Endothelial cell of umbilical vein (primary cell): ENCODE data around the gene B4GALNT4. TPM values are rescaled to one million over a fixed set of nuclear protein-coding genes. Genes with fewer than 3 reads are reported as not detected.

Experiments
- BruUV-seq: library from RNA; stranded (reverse); fragments of 400-500 nt; replicated peaks from 2 replicates; lab custom pipeline; 2021; lab: Mats Ljungman, UMichigan
- CTCF ChIA-PET: fragments of 300-600, 350-600 bp; sonication (Branson Sonifier 250); formaldehyde crosslinking; loops from one replicate; lab custom pipeline; 2021; ENCODE audit warnings: antibody characterized with exemption, inconsistent platforms; lab: Charles Lee
- POLR2A ChIA-PET: fragments of 300-600, 350-600 bp; sonication (Branson Sonifier 250); formaldehyde crosslinking; loops from one replicate; lab custom pipeline; 2021; ENCODE audit warnings: antibody characterized with exemption, inconsistent platforms; lab: Charles Lee
- DNase-seq: peaks from one replicate; pipeline ENCODE4 v3.0.0-alpha.2; 2011; ENCODE audit warnings: low read depth, low spot score
- FAIRE-seq: peaks from 2 replicates; lab custom pipeline; 2011; peaks lifted over from hg19 to GRCh38; lab: Jason Lieb, UNC
- H2AFZ ChIP-seq: 2 replicates; pipeline ENCODE4 v1.6.0; 2012; ENCODE audit warnings: low read depth, low read length, control low read depth, inconsistent platforms
- H3K27ac ChIP-seq: 2 replicates; pipeline ENCODE4 v1.5.1; 2011; ENCODE audit warnings: low read depth, mild to moderate bottlenecking, control low read depth, low read length, moderate library complexity; ENCODE audit not compliant: insufficient read depth
- H3K27me3 ChIP-seq, 2 experiments: 2 replicates each; pipeline versions ENCODE4 v1.6.0 to v1.6.1; 2011; ENCODE audit warnings: low read length in 2 of 2, mixed read lengths in 1 of 2; ENCODE audit not compliant: control insufficient read depth in 2 of 2, insufficient read depth in 2 of 2
- H3K36me3 ChIP-seq, 2 experiments: 2 replicates in 1 of 2; 3 replicates in 1 of 2; pipeline ENCODE4 v1.5.1; 2011; ENCODE audit warnings: low read length in 2 of 2, mild to moderate bottlenecking in 1 of 2, moderate library complexity in 1 of 2; ENCODE audit not compliant: control insufficient read depth in 2 of 2, insufficient read depth in 2 of 2; ENCODE audit errors: extremely low read depth in 1 of 2
- H3K4me1 ChIP-seq: 3 replicates; pipeline ENCODE4 v1.5.1; 2011; ENCODE audit warnings: mild to moderate bottlenecking, low read length; ENCODE audit not compliant: control insufficient read depth, insufficient read depth; ENCODE audit errors: extremely low read depth
- H3K4me2 ChIP-seq: 2 replicates; pipeline ENCODE4 v1.6.1; 2011; ENCODE audit warnings: low read length, control low read depth, mixed read lengths; ENCODE audit not compliant: insufficient read depth
- H3K4me3 ChIP-seq, 3 experiments: fragments of 200-600 bp in 1 of 3; sonication (generic), shearing (Covaris generic) in 1 of 3; replicated peaks in 1 of 3; 2 replicates each; pipeline ENCODE4 v1.5.1; 2011 to 2016; ENCODE audit warnings: control low read depth in 3 of 3, low read length in 3 of 3, mild to moderate bottlenecking in 2 of 3, inconsistent platforms in 1 of 3, low read depth in 1 of 3, moderate library complexity in 1 of 3; ENCODE audit not compliant: insufficient read depth in 1 of 3
- H3K79me2 ChIP-seq: 2 replicates; pipeline ENCODE4 v1.6.0; 2012; ENCODE audit warnings: low read length, inconsistent platforms; ENCODE audit not compliant: control insufficient read depth, insufficient read depth
- H3K9ac ChIP-seq: replicated peaks from 2 replicates; pipeline ENCODE3; 2011; ENCODE audit warnings: low read length, control low read depth; ENCODE audit not compliant: insufficient read depth; ENCODE audit errors: extremely low read depth
- H3K9me1 ChIP-seq: replicated peaks from 3 replicates; pipeline ENCODE4 v1.6.0; 2011; ENCODE audit warnings: mild to moderate bottlenecking, low read length; ENCODE audit not compliant: control insufficient read depth, insufficient read depth; ENCODE audit errors: extremely low read depth
- H3K9me3 ChIP-seq: replicated peaks from 2 replicates; pipeline ENCODE4 v1.5.1; 2012; ENCODE audit warnings: low read length, inconsistent platforms; ENCODE audit not compliant: control insufficient read depth, insufficient read depth
- H4K20me1 ChIP-seq: replicated peaks from 2 replicates; pipeline ENCODE3; 2011; ENCODE audit warnings: mild to moderate bottlenecking, low read length; ENCODE audit not compliant: control insufficient read depth, insufficient read depth; ENCODE audit errors: extremely low read depth
- EZH2 ChIP-seq: IDR thresholded peaks from 2 replicates; pipeline ENCODE4 v1.6.1; 2012; ENCODE audit warnings: borderline replicate concordance, low read depth, mild to moderate bottlenecking, moderate library complexity, low read length, inconsistent platforms; ENCODE audit not compliant: severe bottlenecking
- FOS ChIP-seq: IDR thresholded peaks from 2 replicates; pipeline ENCODE4 v1.6.1; 2011; ENCODE audit warnings: mild to moderate bottlenecking, low read length, moderate library complexity, borderline replicate concordance; ENCODE audit not compliant: insufficient read depth
- GATA2 ChIP-seq: IDR thresholded peaks from 2 replicates; pipeline ENCODE4 v1.7.0; 2011; ENCODE audit warnings: low read depth, mild to moderate bottlenecking, moderate library complexity, mixed read lengths, low read length; ENCODE audit not compliant: insufficient read length, insufficient read depth
- JUN ChIP-seq: IDR thresholded peaks from 2 replicates; pipeline ENCODE4 v1.6.1; 2011; ENCODE audit warnings: borderline replicate concordance, low read depth; ENCODE audit not compliant: insufficient read length, insufficient read depth
- MYC ChIP-seq: IDR thresholded peaks from one replicate; pipeline ENCODE4 v1.6.1; 2011; ENCODE audit warnings: mild to moderate bottlenecking, low read depth, low read length
- POLR2A ChIP-seq: IDR thresholded peaks from 2 replicates; pipeline ENCODE4 v1.6.1; 2012; ENCODE audit warnings: low read depth, mild to moderate bottlenecking, control low read depth, low read length
- POLR2AphosphoS5 ChIP-seq: IDR thresholded peaks from 2 replicates; pipeline ENCODE4 v1.6.1; 2012; ENCODE audit warnings: low read depth, mild to moderate bottlenecking, control low read depth, low read length, moderate library complexity; ENCODE audit not compliant: insufficient read depth
- dilution Hi-C: fragments of 300-500 bp; cut with MboI; formaldehyde crosslinking; loops from one replicate; pipeline ENCODE4 v1.15.0; 2019; ENCODE audit warnings: low sequenced_read_pairs; ENCODE audit not compliant: extremely low pct_ligation_motif_present
- intact Hi-C: fragments of 100-400 bp; cut with micrococcal nuclease; formaldehyde crosslinking; loops from one replicate; pipeline ENCODE4 v1.10.0; 2022
- polyA plus RNA-seq, 4 experiments: library from polyadenylated mRNA; depleted of rRNA in 3 of 4; stranded (reverse) in 3 of 4; unstranded in 1 of 4; fragments of >200 nt; gene quantifications; 2 replicates each; pipeline versions ENCODE4 v1.2.1 to v1.2.3, GENCODE V29; 2011 to 2012; ENCODE audit warnings: missing spikeins in 1 of 4
- total RNA-seq: library from RNA; stranded (reverse); gene quantifications from 2 replicates; pipeline ENCODE4 v1.2.3, GENCODE V29; 2021
- TF ChIP-seq, protein P1 (sequence below), 2 donors: IDR thresholded peaks; 1 replicate in 1 of 2; 2 replicates in 1 of 2; pipeline ENCODE4 v1.5.1; 2011; ENCODE audit warnings: low read length in 2 of 2, mild to moderate bottlenecking in 2 of 2, moderate library complexity in 2 of 2, control low read depth in 1 of 2, inconsistent platforms in 1 of 2, low read depth in 1 of 2; ENCODE audit not compliant: insufficient read depth in 1 of 2; ENCODE audit errors: extremely low read depth in 1 of 2
- TF ChIP-seq, protein P2 (sequence below): IDR thresholded peaks from 2 replicates; pipeline ENCODE4 v1.6.1; 2011; ENCODE audit not compliant: insufficient read depth, insufficient read length

Gene B4GALNT4
- total and polyA plus RNA-seq, 2 donors (not counting 3 experiments of a cell fraction or from before 2014, with no cell fraction given): 9.2 to 9.6 TPM

DNA sequence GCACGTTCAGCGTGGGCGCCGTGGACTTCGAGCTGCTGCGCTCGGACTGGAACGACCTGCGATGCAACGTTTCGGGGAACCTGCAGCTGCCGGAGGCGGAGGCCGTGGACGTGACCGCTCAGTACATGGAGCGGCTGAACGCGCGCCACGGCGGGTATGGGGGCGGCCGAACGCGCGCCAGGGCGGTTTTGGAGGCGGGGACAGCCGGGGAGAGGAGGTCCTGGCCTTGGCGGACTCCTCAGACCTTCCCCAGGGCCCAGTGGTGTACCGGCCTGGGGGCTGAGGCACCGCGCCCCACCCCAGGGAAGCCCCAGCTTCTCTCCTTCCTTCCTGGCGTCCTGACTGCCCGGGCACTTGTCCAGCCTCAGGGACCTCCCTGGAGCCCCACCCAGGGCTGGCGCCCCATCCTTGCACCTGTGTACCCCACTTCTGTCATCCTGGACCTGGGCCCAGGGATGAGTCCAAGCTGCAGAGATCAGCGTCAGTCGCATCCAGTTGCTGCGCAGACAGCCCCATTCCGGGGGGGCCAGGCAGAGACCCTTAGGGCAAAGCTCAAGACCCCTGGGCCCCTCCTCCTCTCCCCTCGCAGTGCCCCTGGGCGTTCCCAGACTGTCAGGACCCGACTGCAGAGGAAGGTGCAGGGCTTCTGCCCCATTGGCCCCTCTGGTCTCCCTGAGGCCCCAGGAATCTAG is 8.0 kb downstream of the B4GALNT4 start:
- Histone ChIP-seq H3K4me1 (no peaks in the 10 kb centered on the region), H3K9me3 (no peaks in the 10 kb centered on the region), H3K4me3 (no peak overlapping the region), H3K36me3 (no peaks in the 10 kb centered on the region), H4K20me1 (no peaks in the 10 kb centered on the region), H3K79me2 (no peaks in the 10 kb centered on the region), H3K27me3 (no peaks in the 10 kb centered on the region), H3K9ac (no peak overlapping the region), H3K4me2 (no peak overlapping the region), H3K9me1 (no peaks in the 10 kb centered on the region), H3K27ac (no peak overlapping the region), H2AFZ (no peak overlapping the region)
- no TSS peak for BruUV-seq
- TF ChIP-seq POLR2A: no peak
- no peak for TF ChIP-seq FOS
- no peak for TF ChIP-seq JUN
- TF ChIP-seq, protein P1, sequence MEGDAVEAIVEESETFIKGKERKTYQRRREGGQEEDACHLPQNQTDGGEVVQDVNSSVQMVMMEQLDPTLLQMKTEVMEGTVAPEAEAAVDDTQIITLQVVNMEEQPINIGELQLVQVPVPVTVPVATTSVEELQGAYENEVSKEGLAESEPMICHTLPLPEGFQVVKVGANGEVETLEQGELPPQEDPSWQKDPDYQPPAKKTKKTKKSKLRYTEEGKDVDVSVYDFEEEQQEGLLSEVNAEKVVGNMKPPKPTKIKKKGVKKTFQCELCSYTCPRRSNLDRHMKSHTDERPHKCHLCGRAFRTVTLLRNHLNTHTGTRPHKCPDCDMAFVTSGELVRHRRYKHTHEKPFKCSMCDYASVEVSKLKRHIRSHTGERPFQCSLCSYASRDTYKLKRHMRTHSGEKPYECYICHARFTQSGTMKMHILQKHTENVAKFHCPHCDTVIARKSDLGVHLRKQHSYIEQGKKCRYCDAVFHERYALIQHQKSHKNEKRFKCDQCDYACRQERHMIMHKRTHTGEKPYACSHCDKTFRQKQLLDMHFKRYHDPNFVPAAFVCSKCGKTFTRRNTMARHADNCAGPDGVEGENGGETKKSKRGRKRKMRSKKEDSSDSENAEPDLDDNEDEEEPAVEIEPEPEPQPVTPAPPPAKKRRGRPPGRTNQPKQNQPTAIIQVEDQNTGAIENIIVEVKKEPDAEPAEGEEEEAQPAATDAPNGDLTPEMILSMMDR (IDR thresholded peaks at IDR 0.05; ENCODE audit: extremely low read depth in 1 of 2, insufficient read depth in 1 of 2, low read depth in 1 of 2, low read length in 2 of 2): no peak
- TF ChIP-seq GATA2: no peak
- TF ChIP-seq POLR2AphosphoS5: no peak
- TF ChIP-seq, protein P2, sequence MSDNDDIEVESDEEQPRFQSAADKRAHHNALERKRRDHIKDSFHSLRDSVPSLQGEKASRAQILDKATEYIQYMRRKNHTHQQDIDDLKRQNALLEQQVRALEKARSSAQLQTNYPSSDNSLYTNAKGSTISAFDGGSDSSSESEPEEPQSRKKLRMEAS: no peak
- no peak for TF ChIP-seq MYC
- TF ChIP-seq EZH2: no peak
- no peak for FAIRE-seq
- ChIA-PET CTCF (no interaction called here), POLR2A (no interaction called here)
- intact Hi-C loops: no loop called here
- DNase-seq: no peak
- dilution Hi-C loops: no loop called here
